OCI-M1 (cell line): ENCODE data around the gene GOLT1A.
A peak's percentile ranks its signal among the peaks of the same experiment; 100 is the strongest.
"Not testable (repeated sequence)": the region's sequence is repeated elsewhere in the genome, so short reads cannot be mapped to it uniquely, and the experiment has no call there.

Experiments used
- DNase-seq: peaks from one replicate; lab custom pipeline; 2025; lab: John Stamatoyannopoulos, UW

Gene GOLT1A

GRCh38 chr1:204248954-204249353 lies 35.2 kb upstream of the GOLT1A start:
- DNase-seq = no peak

DNA sequence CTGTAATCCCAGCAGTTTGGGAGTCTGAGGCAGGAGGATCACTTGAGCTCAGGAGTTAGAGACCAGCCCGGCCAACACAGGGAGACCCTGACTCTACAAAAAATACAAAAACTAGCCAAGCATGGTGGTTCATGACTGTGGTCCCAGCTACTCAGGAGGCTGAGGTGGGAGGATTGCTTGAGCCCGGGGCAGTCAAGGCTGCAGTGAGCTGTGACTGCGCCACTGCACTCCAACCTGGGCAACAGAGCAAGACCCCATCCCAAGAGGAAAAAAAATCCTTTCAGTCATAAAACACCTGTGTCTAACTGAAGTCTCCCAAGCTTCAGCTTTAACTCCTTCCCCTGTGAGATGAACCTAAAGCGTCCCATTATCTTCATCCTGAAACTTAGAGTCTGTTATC lies 33.1 kb upstream of the GOLT1A start:
- no peak for DNase-seq

GRCh38 chr1:204242920-204243319 lies 29.1 kb upstream of the GOLT1A start:
- DNase-seq = no peak

DNA sequence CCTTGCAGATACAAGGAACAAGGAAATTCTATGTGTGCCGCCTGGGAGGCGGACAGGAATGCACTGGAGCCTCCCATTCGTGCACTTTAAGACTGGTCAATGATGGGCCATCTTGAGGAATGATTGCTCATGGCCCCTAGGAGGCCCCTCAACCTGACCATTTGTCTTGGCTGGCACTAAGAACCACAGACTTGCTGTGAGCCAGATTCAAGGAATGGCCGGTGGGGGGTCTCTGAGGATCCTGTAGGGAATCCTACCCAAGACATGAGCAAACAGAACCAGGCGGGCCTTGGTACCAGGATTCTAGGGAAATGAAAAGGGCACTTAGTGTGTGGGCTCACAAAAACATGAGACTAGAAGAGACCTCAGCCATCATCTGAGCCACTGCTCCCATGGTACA lies 28.1 kb upstream of the GOLT1A start:
- DNase-seq = no peak

DNA sequence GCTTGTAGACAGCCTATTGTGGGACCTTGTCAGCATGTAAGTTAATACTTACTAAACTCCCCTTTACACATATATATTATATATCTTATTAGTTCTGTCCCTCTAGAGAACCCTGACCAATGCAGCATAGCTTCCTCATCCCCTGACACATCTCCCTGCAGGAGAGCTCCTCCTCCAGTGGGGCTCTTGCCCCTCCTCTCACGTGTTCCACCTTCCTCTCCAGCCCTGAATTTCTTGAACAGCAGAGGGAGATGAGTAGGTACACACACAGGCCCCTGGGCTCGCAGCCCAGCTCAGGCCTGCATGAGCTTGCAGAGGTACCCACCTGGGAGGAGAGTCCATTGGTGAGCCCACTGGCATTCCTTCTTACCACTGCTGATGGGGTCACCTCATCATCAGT lies 27.3 kb upstream of the GOLT1A start:
- peak; percentile 18 for DNase-seq

- DNase-seq = no peak
Measured at GRCh38 chr1:204240233-204240632, 26.4 kb upstream of the GOLT1A start.

- DNase-seq = not testable (repeated sequence)
Measured at GRCh38 chr1:204239401-204239800, 25.6 kb upstream of the GOLT1A start.

- peak; percentile 20 for DNase-seq
Measured at GRCh38 chr1:204238520-204238919, 24.7 kb upstream of the GOLT1A start.

DNA sequence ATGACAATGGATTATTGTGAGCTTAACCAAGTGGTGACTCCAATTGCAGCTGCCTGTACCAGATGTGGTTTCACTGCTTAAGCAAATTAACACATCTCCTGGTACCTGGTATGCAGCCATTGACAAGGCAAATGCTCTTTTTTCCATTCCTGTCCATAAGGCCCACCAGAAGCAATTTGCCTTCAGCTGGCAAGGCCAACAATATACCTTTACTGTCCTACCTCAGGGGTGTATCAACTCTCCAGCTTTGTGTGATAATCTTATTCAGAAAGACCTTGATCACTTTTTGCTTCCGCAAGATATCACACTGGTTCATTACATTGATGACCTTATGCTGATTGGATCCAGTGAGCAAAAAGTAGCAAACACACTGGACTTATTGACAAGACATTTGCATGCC lies 23.7 kb upstream of the GOLT1A start:
- not testable (repeated sequence) for DNase-seq

GRCh38 chr1:204232526-204232925 lies 18.7 kb upstream of the GOLT1A start:
- no peak for DNase-seq

GRCh38 chr1:204230211-204230610 lies 16.4 kb upstream of the GOLT1A start:
- DNase-seq = no peak

DNA sequence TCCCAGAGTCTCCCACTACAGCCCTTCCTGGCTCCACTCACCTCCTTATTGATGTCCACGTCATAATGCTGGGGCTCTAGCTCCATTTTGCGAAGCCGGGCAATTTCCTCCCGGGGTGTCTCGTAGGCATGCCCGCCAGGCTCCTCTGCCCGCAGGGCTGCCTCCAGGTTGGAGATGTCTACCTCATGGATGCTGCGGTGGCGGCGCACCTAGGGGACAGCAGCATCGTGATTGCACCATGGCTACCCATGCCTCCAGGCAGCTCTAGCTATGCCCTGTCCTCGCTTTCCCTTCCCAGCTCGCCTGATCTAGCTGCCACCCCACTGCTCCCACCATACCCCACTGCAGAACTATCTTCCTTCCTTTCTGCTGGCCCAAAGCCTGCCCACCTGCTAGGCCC lies 15.1 kb upstream of the GOLT1A start:
- DNase-seq = no peak

DNA sequence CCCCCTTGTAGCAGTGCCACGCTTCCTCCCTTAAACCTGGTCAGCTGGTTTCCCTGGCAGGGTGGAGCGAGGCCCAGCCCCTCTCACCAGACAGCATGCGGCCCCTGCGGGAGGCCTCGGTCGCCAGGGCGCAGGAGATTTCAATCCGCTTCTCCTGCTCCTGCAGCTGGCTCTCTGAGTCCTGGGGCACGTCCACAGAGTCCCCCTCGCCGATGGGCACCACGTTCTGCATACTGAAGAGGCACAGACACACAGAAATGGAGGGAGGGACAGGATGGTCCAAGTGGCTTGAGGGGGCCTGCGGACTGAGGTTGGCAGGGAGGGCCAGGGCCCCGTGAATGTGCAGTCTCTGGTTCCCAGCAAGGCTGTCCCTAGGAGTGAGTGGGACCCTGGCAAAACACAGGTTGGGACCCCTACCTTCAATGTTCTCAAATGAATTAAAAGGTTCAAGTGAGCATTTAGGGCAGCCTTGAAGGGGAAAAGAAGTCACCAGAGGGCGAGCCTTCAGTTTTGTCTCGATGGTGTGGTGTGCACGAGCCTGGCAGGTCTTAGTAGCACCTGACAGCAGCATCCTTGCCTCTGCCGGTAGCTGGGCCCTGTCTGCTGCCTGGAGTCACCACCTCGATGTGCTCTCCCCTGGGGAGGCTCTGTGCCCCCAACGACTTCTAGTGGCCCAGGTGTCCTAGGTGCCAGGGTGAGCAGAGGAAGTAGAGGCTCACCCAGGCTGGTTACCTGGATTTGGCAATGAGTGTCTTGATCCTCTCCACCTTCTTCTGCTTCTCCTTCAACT lies 14.4 kb upstream of the GOLT1A start:
- no peak for DNase-seq

DNA sequence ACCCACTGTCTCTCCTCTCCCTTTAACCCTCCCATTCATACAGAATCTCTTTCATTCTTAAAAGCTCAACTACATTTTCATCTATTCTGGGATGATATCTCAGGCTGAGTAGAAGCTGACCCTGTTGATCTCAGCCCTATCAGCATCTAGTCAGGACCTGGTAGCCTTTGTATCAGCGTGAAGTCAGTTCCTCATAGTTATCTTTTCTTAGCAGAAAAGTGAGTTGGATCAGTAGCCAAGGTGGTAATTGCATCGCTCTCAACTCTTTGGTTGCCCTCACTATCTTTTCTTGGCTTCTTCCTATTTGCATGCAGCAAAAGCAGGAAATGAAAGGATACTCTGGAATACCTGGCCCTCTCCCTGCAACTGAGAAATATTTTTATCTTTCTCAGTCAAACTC lies 13.6 kb upstream of the GOLT1A start:
- DNase-seq = peak; percentile 88

DNA sequence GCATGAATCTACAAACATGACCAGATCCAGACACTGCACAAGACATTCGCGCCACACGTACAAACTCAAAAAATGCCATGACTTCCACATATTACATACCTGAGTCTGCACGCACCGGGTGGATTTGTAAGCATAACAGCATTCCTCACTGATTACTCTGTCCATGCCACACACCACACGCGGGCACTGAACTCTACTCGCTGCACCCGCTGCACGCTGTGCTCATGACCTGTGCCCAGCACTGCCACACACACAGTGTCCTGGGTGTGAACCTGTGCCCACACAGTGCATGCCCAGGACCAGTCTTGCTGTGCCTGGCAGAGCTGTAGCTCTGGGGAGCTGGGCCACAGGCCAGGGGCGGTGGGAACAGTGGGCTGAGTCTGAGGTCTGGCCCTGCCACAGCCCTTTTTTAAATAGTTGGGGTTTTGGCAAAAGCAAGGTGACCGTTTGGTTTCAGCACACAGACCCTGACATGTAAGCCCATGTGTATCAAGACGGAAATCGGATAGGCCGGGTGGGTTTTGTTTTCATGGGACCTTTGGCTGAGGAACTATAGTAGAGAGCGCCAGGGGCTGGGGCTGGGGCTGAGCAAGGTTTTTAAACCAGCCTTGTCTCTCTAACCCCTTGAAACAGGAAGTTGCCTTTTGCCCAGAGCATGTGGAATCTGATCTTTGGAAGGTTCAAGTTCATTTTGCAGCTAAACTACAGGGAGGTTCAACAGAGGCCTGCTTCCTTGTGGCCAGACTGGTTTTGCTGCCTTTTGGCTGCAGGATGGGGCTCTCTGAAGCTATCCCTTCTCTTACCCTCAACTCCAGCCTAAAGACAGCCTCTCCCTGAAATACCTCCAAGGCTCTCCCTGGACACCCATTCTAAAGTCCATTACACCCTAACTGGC lies 12.3 kb upstream of the GOLT1A start:
- DNase-seq = peak; percentile 69

GRCh38 chr1:204224655-204225054 lies 10.9 kb upstream of the GOLT1A start:
- DNase-seq = no peak

DNA sequence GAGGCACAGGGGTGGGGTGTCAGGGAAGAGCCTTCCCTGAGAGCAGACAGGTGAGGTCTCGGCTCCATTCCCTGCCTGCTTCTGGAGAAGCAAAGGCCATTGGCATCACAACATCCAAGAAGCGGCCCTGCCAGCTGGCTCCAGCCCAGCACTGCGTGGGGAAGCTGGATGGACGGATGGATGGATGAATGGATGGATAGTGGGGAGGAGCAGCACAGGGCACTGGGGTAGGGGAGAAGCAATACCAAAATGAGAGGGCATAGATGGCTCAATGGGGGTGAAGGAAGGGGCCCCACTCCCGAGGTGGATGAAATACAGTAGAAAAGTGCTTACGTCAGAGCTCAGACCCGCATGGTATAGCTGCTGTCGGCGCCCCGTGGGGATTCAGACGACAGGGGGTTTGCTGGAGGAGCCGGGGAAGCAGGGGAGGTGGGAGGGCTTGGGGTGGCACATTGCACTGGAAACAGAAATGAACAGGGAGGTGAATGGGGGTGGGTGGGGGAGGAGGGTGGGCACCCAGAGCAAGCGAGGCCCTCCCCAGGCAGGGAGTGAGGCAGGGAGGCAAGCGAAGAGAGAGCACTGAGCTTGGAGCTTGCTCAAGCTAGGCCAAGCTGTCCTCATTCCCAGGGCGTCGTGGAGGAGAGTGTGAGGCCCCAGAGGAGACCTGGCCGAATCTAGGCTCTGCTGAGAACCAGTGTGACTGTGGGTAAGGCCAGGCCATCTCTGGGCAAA lies 9.5 kb upstream of the GOLT1A start:
- DNase-seq = no peak

DNA sequence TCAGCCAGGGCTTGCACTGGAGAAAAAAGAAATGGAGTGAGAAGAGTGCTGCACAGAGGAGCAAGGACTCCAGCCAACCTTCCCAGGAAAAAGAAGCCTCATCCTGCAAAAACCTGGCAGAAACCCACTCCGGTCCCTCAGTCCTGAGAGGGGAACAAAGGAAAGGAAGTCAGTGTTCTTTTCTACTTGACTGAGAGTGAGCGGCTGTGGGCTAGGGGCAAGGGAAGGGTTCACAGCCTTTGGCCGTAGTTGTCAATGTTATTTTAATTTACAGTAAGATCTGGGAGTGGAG lies 8.9 kb upstream of the GOLT1A start:
- DNase-seq = no peak

DNA sequence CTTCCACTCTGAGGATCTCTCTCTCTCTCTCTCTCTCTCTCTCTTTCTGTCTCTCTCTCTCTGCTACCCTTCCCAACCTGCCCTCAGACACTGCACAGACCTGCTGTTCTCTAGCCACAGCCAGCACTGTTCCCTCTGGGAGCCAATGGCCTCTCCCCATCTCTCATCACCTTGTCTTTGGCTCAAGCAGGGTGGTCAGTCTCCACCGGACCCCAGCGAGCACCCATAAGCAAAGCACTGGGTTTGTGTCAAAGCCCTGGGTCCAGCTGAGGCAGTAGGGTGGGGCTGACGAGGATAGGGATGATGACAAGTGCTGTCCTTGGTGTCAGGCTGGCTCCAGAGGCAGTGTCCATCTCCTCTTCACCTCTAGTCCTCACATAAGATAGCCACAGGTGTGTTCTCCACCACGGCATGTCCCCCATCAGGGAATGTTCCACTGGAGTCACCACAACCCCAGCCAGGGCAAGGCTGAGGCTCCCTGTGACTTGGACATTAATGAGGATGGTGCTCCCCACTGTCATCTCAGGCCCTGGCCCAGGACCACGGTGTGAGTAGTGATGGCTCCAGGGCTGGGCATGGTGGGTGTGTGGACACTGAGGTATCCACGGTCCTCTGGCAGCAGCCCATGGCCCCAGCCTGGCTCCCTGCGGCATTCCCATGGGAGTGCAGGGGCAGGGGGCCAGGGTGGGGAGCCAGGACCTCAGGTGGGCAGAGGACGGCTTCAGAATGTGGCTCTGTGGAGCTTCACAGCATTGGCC lies 8.4 kb upstream of the GOLT1A start:
- DNase-seq = no peak

- no peak for DNase-seq
Measured at GRCh38 chr1:204221271-204221670, 7.5 kb upstream of the GOLT1A start.

GRCh38 chr1:204219971-204220616 lies 6.3 kb upstream of the GOLT1A start:
- DNase-seq = no peak

DNA sequence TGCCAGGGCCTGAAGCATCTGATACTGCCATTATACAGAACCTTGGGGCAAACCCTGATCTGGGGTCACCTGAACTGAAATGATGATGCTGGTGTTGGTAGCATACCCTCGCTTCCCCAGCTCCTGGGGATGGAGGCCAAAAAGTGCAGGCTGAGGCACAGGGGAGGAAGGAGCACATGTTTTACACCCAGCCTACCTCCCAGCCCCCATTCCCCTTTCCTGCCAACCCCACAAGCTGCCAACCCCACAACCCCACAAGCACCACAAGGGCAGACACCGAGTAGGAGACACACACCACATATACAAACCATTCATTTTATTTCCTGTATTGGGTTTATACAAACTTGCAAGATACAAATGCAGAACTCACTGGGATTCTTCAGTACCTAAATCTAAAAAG lies 4.8 kb upstream of the GOLT1A start:
- DNase-seq = no peak
